IPS-18c (cell line): ENCODE measurements around the gene DAZAP1.

Experiments used
- H3K4me3 ChIP-seq: 2 replicates; pipeline ENCODE4 v1.7.0; 2013; ENCODE audit warnings: low read depth, mild to moderate bottlenecking, low read length, moderate library complexity; ENCODE audit not compliant: insufficient read depth
- H3K9me3 ChIP-seq: one replicate; pipeline ENCODE4 v1.6.1; 2013; ENCODE audit warnings: mild to moderate bottlenecking, low read length, moderate library complexity; ENCODE audit not compliant: control insufficient read depth, insufficient read depth

Gene DAZAP1

GRCh38 chr19:1400281-1401137 is 6.9 kb upstream of the DAZAP1 start:
- Histone ChIP-seq H3K9me3 (no peaks in the 10 kb centered on the region), H3K4me3 (peak overlapping the region; percentile 61)

GRCh38 chr19:1401138-1401888 is 6.1 kb upstream of the DAZAP1 start, which contains the start of gene GAMT:
GAMT (minus strand) TSS chr19:1401542; CDS start chr19:1401476, 66 bp downstream.
- H3K9me3 ChIP-seq: no peaks in the 10 kb centered on the region
- H3K4me3 ChIP-seq: peak within 1 kb of the TSS; percentile 61

- Histone ChIP-seq H3K9me3 (no peaks in the 10 kb centered on the region), H3K4me3 (peak overlapping the region; percentile 61; the same call in 1 of the 2 replicates)
These were observed 5.5 kb upstream of the DAZAP1 start for GRCh38 chr19:1401889-1402217.

GRCh38 chr19:1402411-1403070 is 4.8 kb upstream of the DAZAP1 start:
- no peaks in the 10 kb centered on the region for H3K9me3 ChIP-seq
- H3K4me3 ChIP-seq: no peak overlapping the region

GRCh38 chr19:1406774-1407527 is 435 bp upstream of the DAZAP1 start:
- peak overlapping the region; percentile 73 for H3K4me3 ChIP-seq
- H3K9me3 ChIP-seq: peaks cover 5% of the 10 kb centered on the region

DNA sequence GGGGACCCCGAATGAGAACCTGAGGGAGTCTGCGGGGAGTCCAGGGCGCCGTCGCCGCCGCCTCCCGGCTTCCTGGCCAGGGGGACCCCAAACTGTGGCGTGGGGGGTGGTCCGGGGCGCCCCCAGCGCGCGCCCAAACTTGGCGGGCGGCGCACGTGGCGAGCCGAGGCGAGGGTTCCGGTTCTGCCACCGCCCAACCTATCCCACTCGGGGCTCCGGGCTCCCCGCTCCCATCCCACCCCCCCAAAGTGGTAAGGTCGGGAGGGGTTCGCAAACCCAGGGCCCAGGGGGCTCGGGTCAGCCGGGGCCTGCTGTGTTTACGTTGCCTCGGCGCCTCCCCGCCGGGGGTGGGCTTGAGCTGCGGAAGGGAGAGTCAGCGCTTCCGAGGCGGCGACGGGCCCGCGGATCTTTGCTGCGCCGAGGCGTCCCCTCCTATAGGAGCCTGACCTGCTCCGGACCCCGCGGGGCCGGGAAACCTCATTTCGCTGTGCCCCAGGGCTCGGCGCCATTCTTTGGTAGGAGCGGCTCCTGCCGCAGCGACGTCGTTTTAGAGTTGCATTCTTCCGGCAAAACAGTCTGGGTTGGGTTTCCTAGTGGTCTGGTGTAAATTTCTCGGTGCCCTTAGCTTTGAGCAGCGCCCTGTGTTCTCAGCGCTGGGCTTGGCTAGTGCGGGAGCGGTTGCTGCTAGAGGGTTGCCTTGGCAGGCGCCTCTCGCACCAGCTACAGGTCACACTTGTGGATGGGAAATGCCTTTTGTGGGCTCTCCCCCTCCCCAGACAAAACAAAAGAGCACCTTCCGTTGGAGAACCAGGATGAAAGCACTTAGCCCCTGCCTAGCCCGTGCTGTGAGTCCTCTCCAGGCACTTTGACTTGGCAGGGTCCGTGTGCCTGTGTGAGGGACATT is 1.2 kb downstream of the DAZAP1 start:
- Histone ChIP-seq H3K4me3 (peak overlapping the region; percentile 82), H3K9me3 (peaks cover 5% of the 10 kb centered on the region)

DNA sequence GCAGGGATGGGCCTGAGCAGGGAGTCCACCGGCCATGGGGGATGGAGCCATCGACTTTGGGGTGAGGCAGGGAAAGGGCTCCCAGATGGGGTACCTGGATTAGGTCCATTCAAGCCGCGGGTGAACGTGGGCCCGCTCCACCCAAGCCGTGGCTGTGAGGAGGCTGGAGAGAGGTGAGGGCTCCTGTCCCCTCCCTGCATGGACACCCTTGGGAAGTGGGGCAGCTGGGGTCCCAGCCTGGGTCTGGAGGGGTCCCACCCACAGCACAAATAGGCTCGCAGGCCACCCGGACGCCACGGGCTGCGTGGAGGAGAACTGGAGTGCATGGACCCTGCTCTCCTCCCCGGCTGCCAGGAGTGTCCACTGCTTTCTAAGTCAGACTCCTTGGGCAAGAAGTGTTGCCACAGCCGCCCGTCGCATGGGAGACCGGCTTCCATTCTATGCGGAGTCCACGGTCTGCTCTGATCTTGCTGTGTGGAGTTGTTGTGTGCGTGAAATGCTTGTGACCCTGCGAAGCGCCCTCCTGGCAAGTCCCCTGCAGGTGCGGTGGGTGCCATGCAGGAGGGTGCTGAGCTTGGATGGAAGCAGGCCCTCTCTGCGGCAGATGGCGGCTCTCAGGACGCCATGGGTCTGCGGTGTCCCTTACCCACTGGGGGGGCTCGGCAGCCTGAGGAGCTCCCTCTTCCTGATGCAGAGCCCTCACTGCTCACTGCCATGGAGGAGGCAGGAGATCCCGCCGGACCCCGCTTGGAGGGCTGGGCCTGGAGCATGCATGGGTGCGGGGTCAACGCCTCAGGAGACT is 2.0 kb downstream of the DAZAP1 start:
- H3K9me3 ChIP-seq: peaks cover 5% of the 10 kb centered on the region
- H3K4me3 ChIP-seq: peak overlapping the region; percentile 82

DNA sequence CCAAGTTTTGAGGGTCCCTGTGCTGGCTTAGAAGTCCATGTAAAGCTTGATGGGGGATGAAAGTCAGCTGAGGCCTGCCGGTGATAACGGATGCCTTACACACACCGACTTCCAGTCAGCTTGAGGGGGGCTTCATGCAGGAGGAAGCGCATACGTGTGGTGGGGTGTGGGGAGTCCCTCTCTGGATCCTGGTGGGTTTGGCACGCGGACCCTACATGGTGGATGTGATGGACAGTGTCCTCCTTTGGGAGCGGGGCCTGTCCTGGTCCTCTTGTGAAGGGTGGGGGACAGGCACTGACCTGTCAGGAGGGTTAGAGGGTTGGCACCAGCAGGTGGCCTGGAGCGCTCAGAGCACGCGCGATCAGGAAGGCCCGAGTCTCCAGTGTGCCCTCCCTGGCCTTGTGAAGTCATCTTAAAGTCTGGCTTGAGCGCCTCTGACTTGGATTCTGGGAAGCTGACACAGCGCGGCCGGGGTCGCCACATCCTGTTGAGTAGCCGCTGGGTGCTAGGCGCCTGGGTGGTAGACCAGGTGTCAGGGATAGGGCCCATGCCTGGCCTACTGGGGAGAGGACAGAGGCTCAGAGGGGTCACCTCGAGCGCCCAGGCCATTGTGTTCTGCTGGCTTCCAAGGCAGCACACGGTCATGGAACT is 2.9 kb downstream of the DAZAP1 start:
- no peak overlapping the region; the same call in 1 of the 2 replicates for H3K4me3 ChIP-seq
- H3K9me3 ChIP-seq: peaks cover 5% of the 10 kb centered on the region

DNA sequence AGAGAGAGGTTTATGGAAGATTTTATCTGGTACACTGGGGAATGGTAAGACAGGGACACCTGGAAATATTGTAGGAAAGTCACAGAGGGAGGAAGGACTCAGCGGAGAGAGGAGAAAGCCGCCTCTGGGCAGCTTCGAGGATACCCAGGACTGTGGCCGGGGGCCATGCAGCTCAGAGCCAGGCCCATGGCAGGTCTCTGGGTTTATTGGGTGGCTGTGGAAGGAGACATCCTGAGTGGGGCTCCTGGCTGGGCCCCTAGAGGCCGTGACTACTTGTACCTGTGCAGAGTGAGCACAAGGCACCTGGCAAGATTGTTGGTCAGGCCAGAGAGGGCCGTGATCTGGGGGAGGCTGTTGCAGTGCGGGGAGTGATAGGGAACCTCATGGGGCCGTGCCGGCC is 3.4 kb downstream of the DAZAP1 start:
- Histone ChIP-seq H3K4me3 (no peak overlapping the region), H3K9me3 (peaks cover 5% of the 10 kb centered on the region)

DNA sequence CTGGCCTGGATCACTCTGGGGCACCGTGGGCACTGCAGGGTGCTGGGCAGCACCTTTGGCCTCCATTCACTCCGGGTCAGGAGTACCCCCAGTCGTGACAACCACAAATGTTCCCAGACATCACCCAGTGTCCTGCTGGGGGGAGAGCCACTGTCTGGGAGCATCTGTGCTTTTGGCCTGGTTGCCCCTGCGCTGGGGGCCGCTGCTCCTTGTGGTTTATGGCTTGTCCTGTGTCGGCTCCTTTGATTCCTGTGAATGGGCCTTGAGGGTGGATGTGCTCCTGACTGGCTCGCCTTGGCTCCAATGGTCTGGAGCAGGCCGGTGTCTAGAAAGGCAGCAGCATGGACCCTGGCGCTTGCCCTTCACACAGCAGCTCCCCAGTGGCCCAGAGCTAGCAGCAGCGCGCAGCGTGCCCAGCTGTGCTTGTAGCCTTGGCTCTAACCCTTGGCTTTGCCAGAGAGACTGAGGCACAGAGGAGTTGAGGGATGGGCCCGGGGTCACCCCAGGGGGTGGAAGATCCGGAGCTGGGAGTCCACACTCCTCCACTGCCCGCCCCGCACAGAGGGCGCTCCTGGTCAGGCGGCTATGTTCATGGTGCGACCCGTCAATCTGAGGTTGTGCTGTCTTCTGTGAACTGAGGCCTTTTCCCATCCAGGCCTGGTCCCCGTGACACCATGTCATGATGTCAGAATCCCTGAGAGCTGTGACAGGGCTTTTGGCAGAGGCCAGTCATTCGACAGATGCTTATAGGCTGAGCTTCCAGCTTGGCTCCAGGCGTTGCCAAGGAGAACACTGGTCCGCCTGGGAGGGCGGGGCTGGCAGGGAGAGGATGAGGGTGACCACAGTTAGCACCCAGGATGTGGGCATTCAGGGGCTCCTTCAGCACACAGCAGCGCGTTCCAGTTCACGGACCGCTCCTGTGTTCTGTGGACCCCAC is 4.1 kb downstream of the DAZAP1 start:
- H3K9me3 ChIP-seq: peaks cover 5% of the 10 kb centered on the region
- no peak overlapping the region for H3K4me3 ChIP-seq

DNA sequence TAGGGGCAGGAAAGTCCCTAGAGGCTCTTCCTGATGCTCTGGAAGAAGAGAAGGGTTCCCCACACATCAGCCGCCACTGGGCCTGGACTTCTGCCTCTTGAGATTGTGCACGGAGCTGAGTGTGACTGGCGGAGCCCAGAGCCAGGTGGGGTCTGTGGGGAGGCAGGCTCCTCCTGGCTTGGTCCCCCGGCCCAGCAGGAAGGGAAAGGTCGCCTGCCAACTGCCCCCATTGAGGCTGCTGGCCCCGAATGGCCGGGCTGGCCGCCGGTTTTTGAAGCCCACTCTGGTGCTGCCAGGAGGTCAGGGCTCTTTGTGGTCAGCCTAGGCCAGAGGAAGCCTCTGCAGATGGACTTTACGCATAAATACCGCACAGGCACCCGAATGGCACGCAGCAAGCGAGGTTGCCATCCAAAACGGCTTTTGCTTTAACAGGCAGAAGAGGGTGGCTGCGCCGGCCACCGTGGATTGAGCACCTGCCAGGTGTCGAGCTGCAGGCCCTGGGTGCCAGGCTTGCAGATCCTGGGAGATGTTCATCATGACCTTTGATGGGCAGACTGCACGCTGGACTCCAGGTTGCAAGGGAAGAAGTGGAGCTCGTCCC is 5.0 kb downstream of the DAZAP1 start:
- H3K9me3 ChIP-seq: peaks cover 5% of the 10 kb centered on the region
- no peak overlapping the region for H3K4me3 ChIP-seq

DNA sequence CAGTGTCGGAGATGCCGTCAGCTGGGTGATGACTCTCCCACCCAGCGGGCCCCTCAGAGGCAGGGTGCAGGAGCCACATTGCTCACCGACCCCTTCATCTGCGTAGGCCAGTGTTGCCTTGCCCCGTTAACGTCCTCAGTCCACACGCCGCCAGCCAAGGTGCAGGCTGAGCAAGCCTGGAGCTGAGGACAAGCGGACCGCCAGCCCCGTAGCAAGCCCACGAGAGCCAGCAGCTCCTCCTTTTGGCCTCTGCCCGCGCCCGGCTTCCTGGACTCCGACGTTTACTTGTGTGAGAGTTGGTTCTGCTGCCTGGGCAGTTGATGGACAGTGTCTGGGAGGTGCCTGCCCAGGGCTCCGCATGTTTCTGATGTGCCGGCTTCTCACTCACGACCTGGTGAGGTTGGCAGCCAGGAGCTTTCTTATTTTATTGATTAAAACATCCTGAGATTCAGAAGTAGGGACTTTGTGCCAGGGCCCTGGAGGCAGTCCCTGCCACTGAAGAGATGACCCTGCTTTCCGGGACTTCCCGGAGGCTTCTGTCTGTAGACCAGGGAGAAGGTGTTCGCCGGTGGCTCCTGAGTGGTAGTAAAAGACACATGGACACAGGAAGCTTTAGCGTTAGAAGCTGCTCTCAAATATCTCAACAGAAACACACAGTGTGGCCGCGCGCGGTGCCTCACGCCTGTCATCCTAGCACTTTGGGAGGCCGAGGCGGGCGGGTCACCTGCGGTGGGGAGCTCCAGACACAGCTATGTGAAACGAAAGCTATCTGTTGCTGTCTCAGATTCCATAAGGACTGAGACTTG is 5.8 kb downstream of the DAZAP1 start:
- H3K9me3 ChIP-seq: peaks cover 4% of the 10 kb centered on the region

More for the DNA sequence above, 5.8 kb downstream of the DAZAP1 start:
- no peak overlapping the region for H3K4me3 ChIP-seq
